Activated CD4-positive, alpha-beta T cell treated with anti-CD3 and anti-CD28 coated beads, Interleukin-2, amount 50 U/mL, for 1 hour (primary cell): ENCODE results near the gene ZNF74.

ENCODE experiments used
- DNase-seq: peaks from one replicate; pipeline ENCODE4 v3.0.0-alpha.2; 2020

The ZNF74 gene

GRCh38 chr22:20422271-20423007 lies 28.5 kb downstream of the ZNF74 start:
- no peak for DNase-seq

DNA sequence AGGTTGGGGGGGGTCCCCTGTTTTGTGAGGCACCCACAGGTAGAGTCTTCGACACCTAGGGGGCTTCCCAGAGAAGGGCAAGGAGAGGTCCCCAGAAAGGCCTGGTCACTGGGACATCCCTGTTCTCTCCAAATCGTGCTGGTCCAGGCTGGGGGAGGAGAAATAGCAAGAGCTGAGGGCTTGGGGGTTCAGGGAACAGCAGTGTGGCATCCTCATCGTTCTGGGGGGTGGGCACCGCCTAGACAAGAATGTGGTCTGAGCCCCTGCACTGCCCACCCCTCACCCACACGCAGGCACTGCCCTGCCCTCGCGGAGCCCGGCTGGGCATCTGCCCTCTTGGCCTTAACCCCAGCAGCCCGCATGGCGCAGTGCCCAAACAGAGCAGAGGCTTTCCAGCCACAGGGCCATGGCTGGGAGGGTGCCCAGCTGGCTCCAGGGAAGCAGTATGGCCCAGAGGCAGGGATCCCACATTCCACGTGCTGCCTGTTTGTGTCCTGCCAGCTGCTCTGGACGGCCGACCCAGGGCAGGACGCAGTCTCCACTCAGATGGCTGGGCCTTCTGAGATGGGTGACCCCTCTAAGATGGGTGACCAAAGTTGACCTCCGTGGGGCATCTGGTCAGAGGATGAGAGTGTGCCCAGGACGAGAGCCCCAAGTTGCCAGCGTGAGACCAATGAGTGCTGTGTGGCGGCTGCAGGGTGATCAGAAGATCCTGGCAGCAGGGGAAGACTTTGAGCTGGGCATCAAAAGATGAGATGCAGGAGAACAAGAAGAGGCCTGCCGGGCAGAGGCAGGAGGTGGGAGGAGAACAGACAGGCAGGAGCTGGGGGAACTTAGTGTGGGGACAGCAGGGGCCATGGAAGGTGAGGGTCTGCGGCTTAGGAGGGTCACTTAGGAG lies 29.3 kb downstream of the ZNF74 start:
- DNase-seq, result no peak

GRCh38 chr22:20423906-20424551 lies 30.1 kb downstream of the ZNF74 start:
- no peak for DNase-seq

DNA sequence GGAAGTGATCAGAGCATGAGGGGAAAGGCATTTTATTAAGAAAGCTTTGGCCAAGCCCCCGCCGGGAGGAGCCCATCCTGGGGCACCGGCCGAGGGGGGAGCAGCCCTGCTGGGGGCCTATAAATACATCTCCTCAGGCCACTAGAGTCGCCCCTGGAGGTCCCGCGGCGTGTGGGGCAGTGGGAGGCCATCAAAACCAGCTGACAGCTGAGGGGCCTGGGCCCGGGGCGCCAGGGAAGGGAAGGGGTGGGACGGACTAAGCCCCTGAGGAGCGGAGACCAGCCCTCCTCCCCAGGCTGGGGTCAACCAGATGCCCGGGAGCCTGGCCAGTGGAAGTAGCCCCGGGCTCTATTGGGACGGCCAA lies 30.6 kb downstream of the ZNF74 start:
- no peak for DNase-seq

GRCh38 chr22:20424932-20425565 lies 31.1 kb downstream of the ZNF74 start:
- DNase-seq, result no peak

GRCh38 chr22:20425566-20426258 lies 31.8 kb downstream of the ZNF74 start:
- DNase-seq, result no peak

GRCh38 chr22:20426259-20426615 lies 32.3 kb downstream of the ZNF74 start:
- no peak for DNase-seq

DNA sequence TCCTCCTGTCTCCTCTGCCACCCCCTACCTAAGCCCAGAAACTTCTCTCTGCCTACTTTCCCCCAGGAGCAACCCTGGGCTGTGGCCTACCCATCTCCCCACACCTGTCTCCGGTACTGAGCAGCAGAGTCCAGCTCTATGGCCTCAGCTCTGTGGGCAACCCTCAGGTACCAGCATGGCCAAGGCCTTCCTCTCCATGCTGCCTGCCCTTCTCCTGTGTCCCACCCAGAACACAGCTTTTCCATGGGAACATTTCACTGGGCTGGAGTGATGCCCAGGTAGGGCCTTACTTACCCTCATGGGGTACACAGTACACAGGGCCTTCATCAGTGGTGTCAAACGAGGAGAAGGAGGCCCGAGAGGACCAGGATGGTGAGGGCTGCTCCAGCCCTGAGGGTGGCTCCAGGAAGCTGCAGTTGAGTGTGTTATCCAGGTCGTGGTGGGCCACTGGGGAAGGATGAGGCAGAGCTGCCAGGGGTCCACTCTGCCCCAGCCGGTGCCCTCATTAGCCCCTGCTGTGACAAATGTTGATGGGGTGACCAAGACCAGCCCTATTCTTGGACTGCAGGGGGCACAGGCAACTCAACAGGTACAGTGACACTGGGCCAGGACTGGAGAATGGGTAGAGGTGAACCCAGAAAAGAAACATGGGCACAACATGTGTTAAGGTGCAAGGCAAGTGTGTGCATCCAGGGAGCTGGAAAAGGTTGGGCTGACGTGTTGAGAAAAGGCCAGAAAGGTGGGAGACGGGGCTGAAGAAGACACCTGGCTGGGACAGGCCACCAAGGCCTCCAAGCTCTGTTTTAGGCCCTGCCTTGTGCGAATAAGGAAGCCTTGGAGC lies 33.4 kb downstream of the ZNF74 start:
- no peak for DNase-seq

- no peak for DNase-seq
These were observed 34.0 kb downstream of the ZNF74 start for GRCh38 chr22:20427945-20428417.

- DNase-seq, result no peak
These were observed 34.7 kb downstream of the ZNF74 start for GRCh38 chr22:20428496-20429253.

GRCh38 chr22:20429254-20430100 lies 35.5 kb downstream of the ZNF74 start:
- peak; percentile 80 for DNase-seq

GRCh38 chr22:20430101-20430719 lies 36.3 kb downstream of the ZNF74 start:
- DNase-seq, result no peak

DNA sequence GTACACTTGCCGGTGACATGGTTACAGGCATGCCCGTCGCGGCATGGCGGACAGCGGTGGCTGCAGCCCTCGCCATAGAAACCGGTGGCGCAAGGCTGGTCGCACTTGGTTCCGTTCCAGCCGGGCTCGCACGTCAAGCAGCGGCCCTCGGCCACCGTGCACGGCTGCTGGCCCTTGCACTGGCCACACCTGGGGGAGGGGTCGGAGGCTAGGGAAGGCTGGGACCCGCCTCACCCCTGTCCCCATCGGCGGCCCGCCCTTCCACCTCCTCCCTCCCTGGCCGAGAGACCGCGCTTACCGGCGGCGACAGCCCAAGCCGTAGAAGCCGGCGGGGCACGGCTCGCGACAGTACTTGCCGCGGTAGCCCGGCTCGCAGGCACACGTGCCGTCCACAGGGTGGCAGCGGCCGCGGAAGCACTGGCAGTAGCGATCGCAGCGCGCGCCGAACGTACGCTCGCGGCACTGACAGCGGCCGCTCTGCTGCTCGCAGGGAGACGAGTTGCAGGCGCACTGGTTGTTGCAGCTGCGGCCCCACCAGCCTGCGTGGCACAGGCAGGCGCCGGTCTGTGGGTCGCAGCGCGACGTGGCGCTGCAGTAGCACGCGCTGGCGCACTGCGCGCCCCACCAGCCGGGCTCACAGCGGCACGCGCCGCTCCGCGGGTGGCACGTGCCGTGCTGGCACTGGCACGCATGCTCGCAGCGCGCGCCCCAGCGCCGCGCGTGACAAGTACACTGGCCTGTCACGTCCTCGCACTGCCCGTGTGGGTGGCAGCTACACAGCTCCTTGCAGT lies 37.0 kb downstream of the ZNF74 start:
- DNase-seq, result peak; percentile 65

DNA sequence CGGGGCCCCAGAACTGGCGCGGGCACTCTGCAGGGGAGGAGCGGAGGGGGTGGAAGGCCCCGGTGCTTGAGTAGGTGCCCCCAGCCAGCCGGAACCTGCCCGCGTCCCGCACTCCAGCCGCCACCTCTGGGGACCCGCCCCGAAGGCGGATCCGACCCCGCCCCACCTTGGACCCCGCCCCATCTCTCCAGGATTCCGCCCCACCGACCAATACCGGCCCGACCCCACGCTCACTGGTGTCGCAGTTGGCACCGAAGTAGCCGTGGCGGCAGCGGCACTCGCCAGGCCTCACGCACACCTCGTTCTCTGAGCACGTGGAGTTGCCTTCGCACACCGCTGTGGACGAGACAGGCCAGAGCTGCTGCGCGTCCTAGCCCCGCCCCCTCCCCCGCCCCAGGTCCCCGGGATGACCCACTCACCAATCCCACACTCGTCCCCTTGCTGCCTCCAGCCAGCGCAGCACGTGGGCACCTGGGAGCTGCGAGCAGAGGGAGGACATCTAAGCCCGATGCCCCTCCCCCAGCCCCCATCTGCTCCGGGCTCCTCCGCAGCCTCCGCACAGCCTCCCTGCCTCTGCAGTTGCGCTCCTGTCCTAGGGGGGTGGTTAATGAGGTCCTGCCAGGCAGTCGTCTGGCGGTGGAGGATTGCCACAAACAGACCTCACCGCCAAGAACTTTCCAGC lies 37.7 kb downstream of the ZNF74 start:
- no peak for DNase-seq

GRCh38 chr22:20432244-20432686 lies 38.3 kb downstream of the ZNF74 start:
- no peak for DNase-seq

DNA sequence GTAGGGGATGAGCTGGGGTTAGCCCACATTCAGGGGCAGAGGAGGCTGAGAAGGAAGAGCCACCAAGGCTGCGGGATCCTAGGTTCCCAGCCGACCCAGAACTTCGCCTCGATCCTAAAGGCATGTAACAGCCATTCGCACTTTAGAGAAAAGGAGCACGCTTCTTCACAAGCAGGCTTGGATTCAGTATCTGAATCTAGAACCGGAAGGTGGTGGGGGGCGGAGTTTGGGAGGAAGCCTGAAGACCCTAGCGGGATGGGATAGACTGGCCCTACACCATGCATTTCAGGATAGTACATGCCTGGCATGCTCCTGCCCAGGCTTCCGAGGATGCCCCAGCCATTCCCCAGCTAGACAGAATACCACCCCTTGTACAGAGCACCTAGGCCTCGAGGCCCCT lies 39.2 kb downstream of the ZNF74 start:
- no peak for DNase-seq

DNA sequence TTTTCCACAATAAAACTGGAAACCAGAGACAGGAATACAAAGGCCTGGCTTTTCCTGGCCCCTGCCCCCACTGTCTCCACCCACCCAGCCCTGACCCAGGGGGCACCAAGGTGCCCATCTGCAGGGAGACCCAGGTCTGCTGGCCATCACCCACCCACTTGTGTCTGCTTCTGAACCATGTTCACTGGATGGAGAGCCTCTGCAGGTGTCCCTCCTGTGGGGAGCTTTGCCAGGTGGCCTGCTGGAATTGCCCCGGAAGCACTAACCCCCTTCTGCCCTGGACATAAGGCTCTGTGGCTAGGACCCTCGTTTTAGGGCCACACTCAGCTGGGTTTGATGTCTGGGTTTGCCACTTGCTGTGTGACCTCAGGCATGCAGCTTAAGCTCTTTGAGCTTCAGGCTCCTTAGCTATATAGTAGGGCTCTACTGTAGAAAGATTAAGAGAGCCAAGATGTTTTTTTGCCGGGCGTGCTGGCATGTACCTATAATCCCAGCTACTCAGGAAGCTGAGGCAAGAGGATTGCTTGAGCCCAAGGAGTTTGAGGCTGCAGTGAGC lies 39.8 kb downstream of the ZNF74 start:
- DNase-seq, result no peak
